ENCODE data around the gene RNF6. TPM values are rescaled to one million over a fixed set of nuclear protein-coding genes. Genes with fewer than 3 reads are reported as not detected.
A peak's percentile ranks its signal among the peaks of the same experiment; 100 is the strongest.

RNF6 gene
- total and polyA plus RNA-seq, 10 of the 15 experiments (the other 5 are each of a cell fraction or from before 2014, with no cell fraction given) = 19.0 to 54.0 (median 33.8) TPM

GRCh38 chr13:26253787-26254582 lies 31.9 kb upstream of the RNF6 start, which contains the start of gene CDK8 (continued):
- no peak for TF ChIP-seq IRF4 (IDR thresholded peaks at IDR 0.05; ENCODE audit: low read depth, low read length)
- TF ChIP-seq EED (IDR thresholded peaks at IDR 0.05; ENCODE audit: low read depth) = no peak
- TF ChIP-seq NBN (IDR thresholded peaks at IDR 0.05) = peak; percentile 70; the same call in 1 of the 2 replicates
- peak; percentile 66 for TF ChIP-seq CHD2 (IDR thresholded peaks at IDR 0.05; ENCODE audit: borderline replicate concordance, low read depth, low read length)
- peak; percentile 64; the same call in 1 of the 2 replicates for TF ChIP-seq GABPA (IDR thresholded peaks at IDR 0.05; ENCODE audit: low read depth)
- TF ChIP-seq BCLAF1 (IDR thresholded peaks at IDR 0.05) = no peak
- no peak for TF ChIP-seq NFYA (IDR thresholded peaks at IDR 0.05; ENCODE audit: borderline replicate concordance, low read depth, low read length)
- no peak for TF ChIP-seq RCOR1 (conservative IDR thresholded peaks at IDR 0.05; ENCODE audit: low read depth, low read length)
- TF ChIP-seq KAT2A (conservative IDR thresholded peaks at IDR 0.05; ENCODE audit: control insufficient read depth, low read depth, low read length) = no peak
- peak; percentile 70; the same call in 1 of the 2 replicates for TF ChIP-seq HDGF (IDR thresholded peaks at IDR 0.05)
- TF ChIP-seq E4F1 (IDR thresholded peaks at IDR 0.05; ENCODE audit: borderline replicate concordance, partially characterized antibody) = peak; percentile 100
- no peak for TF ChIP-seq RAD51 (IDR thresholded peaks at IDR 0.05)
- TF ChIP-seq RFX5 (IDR thresholded peaks at IDR 0.05; ENCODE audit: low read depth, low read length) = no peak
- TF ChIP-seq ATF3 (IDR thresholded peaks at IDR 0.05; ENCODE audit: borderline replicate concordance, extremely low read depth, low read depth, low read length) = peak; percentile 82
- no peak for TF ChIP-seq MTA2 (IDR thresholded peaks at IDR 0.05; ENCODE audit: low read depth)
- no peak for TF ChIP-seq ZSCAN29 (IDR thresholded peaks at IDR 0.05)
- no peak for TF ChIP-seq SMAD1 (IDR thresholded peaks at IDR 0.05; ENCODE audit: low read depth, partially characterized antibody)
- peak; percentile 61; the same call in 1 of the 2 replicates for TF ChIP-seq SREBF1 (IDR thresholded peaks at IDR 0.05; ENCODE audit: low read length)
- TF ChIP-seq SKIL (IDR thresholded peaks at IDR 0.05; ENCODE audit: low read depth, poor library complexity, severe bottlenecking) = no peak
- TF ChIP-seq SUZ12 (IDR thresholded peaks at IDR 0.05; ENCODE audit: unreplicated experiment) = no peak
- TF ChIP-seq NFIC (IDR thresholded peaks at IDR 0.05; ENCODE audit: low read depth, low read length) = peak; percentile 43; the same call in 1 of the 2 replicates
- peak; percentile 47; the same call in 1 of the 2 replicates for TF ChIP-seq POLR2AphosphoS2 (IDR thresholded peaks at IDR 0.05; ENCODE audit: low read depth, low read length)
- 0 out of 2 replicates have a peak, but pooled peaks have one; percentile 6 for TF ChIP-seq JUND (IDR thresholded peaks at IDR 0.05; ENCODE audit: low read depth, low read length)
